HG03066 (cell line): ENCODE measurements around the gene SEMA3D.

Experiments used
- ATAC-seq: cut with Tn5 transposase; IDR thresholded peaks from one replicate; pipeline ENCODE4 v1.9.1; 2021; ENCODE audit warnings: low read depth; ENCODE audit not compliant: unreplicated experiment

The SEMA3D gene

GRCh38 chr7:85130702-85131101 is 56.2 kb downstream of the SEMA3D start:
- no peak for ATAC-seq

GRCh38 chr7:85126383-85126782 is 60.5 kb downstream of the SEMA3D start:
- ATAC-seq: no peak

- ATAC-seq: no peak
Measured at GRCh38 chr7:85125651-85126131, 61.2 kb downstream of the SEMA3D start.

GRCh38 chr7:85125176-85125575 is 61.7 kb downstream of the SEMA3D start:
- no peak for ATAC-seq

GRCh38 chr7:85119934-85120333 is 66.9 kb downstream of the SEMA3D start:
- no peak for ATAC-seq

GRCh38 chr7:85115862-85116261 is 71.0 kb downstream of the SEMA3D start:
- no peak for ATAC-seq

- ATAC-seq: no peak
Measured at GRCh38 chr7:85115006-85115405, 71.8 kb downstream of the SEMA3D start.

- no peak for ATAC-seq
Measured at GRCh38 chr7:85114342-85114741, 72.5 kb downstream of the SEMA3D start.

GRCh38 chr7:85111761-85112160 is 75.1 kb downstream of the SEMA3D start:
- ATAC-seq: no peak

- no peak for ATAC-seq
Measured at GRCh38 chr7:85106719-85107118, 80.1 kb downstream of the SEMA3D start.

- no peak for ATAC-seq
Measured at GRCh38 chr7:85104432-85105205, 82.2 kb downstream of the SEMA3D start.

- no peak for ATAC-seq
Measured at GRCh38 chr7:85103962-85104361, 82.9 kb downstream of the SEMA3D start.

- no peak for ATAC-seq
Measured at GRCh38 chr7:85103357-85103756, 83.5 kb downstream of the SEMA3D start.

- ATAC-seq: no peak
Measured at GRCh38 chr7:85102813-85103350, 84.0 kb downstream of the SEMA3D start.

- ATAC-seq: no peak
Measured at GRCh38 chr7:85101347-85101746, 85.5 kb downstream of the SEMA3D start.

- no peak for ATAC-seq
Measured at GRCh38 chr7:85097844-85098243, 89.0 kb downstream of the SEMA3D start.

- no peak for ATAC-seq
Measured at GRCh38 chr7:85095806-85096205, 91.0 kb downstream of the SEMA3D start.

- no peak for ATAC-seq
Measured at GRCh38 chr7:85095366-85095765, 91.5 kb downstream of the SEMA3D start.

GRCh38 chr7:85094046-85094725 is 92.7 kb downstream of the SEMA3D start:
- no peak for ATAC-seq

GRCh38 chr7:85091565-85091928 is 95.3 kb downstream of the SEMA3D start:
- no peak for ATAC-seq

GRCh38 chr7:85090919-85091564 is 95.8 kb downstream of the SEMA3D start:
- ATAC-seq: no peak
